NCI-H1092 treated with DMSO at 0.1 percent for 48 hours (cell line): ENCODE results near the gene SIK2.
A peak's percentile ranks its signal among the peaks of the same experiment; 100 is the strongest.
"Not testable (repeated sequence)": the region's sequence is repeated elsewhere in the genome, so short reads cannot be mapped to it uniquely, and the experiment has no call there.

Experiments used
- DNase-seq: peaks from one replicate; lab custom pipeline; 2025; lab: John Stamatoyannopoulos, UW

Gene SIK2

DNA sequence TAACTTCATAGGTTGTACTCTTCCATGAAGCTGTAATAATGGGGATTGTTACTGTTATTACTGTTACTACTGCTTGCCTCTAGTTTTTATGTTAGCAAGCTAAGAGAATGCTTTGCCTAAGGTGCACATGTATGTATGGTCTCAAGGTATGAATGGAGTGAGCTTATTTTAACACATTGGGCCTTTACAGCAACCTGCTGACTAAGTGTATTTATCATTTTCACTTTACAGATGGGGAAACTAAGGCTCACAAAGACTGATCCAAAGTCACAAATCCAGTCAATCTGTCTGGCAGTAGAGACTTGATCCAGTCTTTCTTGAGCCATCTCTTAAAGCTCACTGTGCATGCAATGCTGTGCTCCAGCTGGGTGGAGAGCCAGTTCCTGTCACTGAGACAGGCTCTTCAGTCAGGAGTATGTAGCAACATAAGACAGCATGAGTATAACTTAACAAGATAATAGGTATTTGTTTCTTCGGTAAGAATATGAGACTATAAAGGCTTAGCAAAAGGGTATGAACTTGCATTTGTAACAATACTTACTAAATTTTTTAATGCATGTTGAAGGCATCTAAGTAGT, 97.4 kb downstream of the SIK2 start:
- DNase-seq = no peak

GRCh38 chr11:111700162-111700561, 97.9 kb downstream of the SIK2 start:
- no peak for DNase-seq

GRCh38 chr11:111702623-111703022, 100.4 kb downstream of the SIK2 start:
- no peak for DNase-seq

GRCh38 chr11:111703576-111703975, 101.3 kb downstream of the SIK2 start:
- DNase-seq = no peak

DNA sequence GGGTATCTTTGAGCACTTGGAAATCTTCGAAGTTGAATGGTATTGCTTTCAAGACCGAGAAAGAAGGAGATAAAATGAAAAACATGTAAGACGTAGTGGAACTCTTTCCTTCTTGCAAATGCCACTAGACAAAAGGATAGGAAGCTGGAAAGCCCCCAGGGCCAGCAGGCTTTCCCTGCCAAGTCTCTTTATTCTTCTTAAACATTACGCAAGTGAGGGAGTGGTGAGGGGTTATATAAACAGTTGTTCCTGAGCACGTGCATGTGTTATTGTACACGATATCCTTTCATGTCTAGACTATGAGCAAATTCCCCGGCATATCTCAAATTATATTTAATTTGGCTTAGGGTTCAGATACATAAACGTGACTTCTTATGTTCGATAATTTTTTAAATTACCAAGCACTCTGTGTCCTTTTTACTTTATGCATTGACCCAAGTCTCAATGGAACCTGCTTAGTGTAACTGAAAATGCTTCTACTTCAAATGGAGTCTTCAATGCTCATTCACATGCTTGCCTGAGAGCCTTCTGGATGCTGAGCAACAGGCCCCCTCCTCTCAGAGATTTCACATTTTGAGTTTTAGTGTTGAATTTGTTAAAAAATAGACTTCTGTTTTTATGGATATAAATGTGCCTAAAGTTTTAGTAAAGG, 104.9 kb downstream of the SIK2 start:
- DNase-seq = no peak

DNA sequence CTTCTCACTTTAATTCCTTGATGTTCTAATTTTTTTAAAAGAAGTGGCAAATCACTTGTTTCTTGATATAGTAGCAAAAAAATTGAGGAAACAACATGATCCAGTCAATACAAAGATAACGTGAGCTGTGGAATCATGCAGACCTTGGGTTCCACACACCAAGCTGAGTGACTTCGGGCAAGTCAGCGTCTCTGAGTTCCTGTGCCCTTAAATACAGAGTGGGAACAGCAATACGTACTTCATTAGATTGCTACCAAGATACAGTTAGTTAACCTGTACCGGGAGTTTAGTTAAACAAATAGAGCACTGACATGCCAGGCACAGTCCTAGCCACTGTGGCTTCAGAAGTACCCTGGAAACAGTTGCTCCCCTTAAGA, 105.4 kb downstream of the SIK2 start:
- DNase-seq = no peak

GRCh38 chr11:111714522-111714921, 112.3 kb downstream of the SIK2 start:
- no peak for DNase-seq

DNA sequence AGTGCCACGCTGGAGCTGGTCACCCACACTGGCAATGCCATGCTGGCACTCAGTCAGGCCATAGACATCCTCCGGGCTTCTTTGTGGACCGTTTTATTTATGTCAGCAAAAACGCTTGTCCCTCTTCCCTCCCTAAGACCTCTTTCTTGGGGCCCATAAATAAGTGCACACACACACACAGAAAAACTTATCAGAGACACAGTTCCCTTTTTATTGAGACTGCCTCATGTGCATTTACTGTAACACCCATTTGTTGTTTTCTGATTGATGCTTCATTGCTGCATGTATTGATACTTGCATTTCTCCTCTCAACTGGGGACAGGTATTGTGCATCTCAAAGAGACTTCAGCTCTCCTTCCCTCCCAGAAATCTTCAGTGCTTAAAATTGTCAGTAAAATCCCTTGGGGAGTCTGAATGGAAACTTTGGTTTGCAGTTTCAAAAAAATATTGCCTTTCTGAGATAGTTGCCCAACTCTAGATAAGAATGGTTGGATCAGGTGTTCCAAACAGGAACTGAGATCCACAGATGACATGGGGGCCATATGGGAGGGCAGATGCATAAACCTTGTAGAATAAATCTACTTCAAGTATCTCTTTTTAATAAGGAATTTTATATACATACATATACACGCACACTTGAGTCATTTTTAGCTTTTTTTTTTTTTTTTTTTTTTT, 113.0 kb downstream of the SIK2 start:
- DNase-seq = no peak

DNA sequence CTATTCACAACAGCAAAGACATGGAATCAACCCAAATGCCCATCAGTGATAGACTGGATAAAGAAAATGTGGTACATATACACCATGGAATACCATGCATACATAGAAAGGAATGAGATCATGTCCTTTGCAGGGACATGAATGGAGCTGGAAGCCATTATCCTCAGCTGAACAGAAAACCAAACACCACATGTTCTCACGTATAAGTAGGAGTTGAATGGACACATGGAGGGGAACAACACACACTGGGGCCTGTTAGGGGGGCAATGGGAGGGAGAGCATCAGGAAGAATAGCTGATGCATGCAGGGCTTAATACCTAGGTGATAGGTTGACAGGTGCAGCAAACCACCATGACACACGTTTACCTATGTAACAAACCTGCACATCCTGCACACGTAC, 115.4 kb downstream of the SIK2 start:
- not testable (repeated sequence) for DNase-seq

GRCh38 chr11:111718436-111718835, 116.2 kb downstream of the SIK2 start:
- DNase-seq = no peak

GRCh38 chr11:111718859-111719258, 116.6 kb downstream of the SIK2 start:
- no peak for DNase-seq

DNA sequence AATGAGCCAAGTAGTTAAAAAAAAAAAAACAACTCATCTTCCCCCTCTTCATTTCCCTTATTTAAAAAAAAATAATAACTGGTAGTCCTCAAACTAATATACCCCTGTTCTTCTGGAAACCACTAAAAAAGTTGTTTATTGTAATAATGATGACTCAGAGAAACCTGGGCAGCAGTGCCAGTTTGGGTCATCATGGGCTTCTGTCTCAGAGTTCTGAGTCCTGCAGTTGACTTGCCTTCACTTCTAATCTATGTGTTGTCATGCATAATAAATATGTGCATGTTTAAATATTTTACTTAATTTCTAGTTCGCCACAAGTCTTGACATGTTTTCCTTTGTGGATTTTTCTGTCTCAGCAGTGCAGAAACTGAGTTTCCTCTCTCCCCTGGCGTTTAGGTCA, 117.1 kb downstream of the SIK2 start:
- DNase-seq = no peak

DNA sequence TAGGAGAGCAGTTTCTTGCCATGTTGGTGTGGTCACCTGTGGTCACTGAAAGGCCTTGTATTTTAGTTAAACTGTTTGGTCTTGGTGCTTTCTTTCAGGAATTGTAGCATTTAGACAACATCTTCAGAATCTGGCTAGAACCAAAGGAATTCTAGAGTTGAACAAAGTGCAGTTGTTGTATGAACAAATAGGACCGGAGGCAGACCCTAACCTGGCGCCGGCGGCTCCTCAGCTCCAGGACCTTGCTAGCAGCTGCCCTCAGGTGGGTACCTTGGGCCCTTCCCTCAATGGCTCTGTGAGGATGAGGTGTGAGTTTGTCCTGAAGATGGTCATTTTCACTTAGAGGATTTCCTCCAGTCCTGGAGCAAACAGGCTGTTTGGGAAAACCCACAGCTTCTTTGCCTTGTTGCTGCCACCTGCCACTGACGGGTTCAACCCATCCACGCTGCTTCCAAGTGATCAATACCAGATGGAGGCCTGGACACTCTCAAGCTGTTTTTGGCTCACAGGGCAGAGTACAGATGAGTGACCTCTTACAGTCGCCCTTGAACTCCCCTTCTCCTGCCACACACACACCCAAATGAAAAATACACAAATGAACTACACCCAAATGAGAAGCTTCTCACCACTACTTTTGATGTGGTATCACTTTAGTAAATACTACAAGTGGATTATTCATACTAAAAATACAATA, 118.7 kb downstream of the SIK2 start:
- DNase-seq = no peak

DNA sequence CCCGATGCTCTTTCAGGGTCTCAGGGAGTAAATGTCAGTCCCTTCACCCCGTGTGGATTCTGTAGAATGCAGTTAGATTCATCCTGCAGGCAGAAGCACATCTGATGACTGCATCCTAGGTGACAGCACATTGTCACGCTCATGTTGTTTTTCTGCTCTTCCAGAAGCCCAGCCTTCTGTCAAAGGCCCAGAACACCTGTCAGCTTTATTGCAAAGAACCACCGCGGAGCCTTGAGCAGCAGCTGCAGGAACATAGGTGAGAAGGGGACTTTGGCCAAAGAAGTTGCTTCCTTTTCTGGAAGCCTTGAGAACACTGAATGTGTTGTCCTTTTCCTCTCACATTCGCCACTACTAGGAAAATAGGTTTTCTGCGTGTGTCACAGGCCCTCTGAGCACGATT, 120.3 kb downstream of the SIK2 start:
- DNase-seq = no peak

DNA sequence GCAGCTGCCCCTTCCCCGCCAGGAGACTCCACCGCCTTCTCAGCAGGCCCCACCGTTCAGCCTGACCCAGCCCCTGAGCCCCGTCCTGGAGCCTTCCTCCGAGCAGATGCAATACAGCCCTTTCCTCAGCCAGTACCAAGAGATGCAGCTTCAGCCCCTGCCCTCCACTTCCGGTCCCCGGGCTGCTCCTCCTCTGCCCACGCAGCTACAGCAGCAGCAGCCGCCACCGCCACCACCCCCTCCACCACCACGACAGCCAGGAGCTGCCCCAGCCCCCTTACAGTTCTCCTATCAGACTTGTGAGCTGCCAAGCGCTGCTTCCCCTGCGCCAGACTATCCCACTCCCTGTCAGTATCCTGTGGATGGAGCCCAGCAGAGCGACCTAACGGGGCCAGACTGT, 121.3 kb downstream of the SIK2 start:
- DNase-seq = no peak

DNA sequence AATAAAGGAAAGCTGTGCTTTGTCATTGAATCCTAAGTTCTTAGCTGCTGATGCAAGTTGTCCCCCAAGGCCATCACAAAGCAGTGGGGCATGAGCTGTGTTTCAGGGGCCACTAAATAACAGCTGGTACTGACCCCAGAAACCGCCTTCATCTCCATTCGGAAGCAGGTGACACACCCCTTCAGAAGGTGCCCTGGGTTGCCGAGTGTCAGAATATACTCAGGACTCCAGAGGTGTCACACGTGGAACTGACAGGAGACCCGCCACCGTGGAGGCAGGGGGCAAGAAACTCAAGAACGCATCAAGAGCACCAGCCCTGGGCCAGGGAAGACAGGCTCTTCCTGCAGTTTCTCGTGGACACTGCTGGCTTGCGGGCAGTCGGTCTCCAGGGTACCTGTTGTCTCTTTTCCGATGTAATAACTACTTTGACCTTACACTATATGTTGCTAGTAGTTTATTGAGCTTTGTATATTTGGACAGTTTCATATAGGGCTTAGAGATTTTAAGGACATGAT, 122.4 kb downstream of the SIK2 start:
- DNase-seq = no peak

- no peak for DNase-seq
Measured at GRCh38 chr11:111725621-111726020, 123.4 kb downstream of the SIK2 start.

- no peak for DNase-seq
Measured at GRCh38 chr11:111726301-111726713, 124.1 kb downstream of the SIK2 start.

DNA sequence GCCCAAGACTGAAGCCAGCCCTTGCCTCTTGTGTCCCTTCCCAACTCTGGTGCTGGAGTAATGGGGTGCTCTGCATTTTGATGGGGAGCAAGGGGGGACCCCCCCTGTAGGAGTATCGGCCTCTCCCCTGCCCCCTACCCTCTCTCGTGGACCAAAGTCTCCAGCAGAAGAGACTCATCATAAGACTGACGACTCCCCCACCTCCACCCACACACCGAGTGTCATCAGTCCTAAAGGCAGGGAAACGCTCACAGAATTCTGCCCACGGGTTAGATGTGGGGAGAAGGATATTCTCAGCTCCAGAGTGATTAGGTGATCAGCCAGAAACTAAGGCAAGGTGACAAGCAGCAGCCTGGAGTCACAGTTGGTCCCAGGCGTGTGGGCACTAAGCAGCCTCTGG, 125.2 kb downstream of the SIK2 start:
- no peak for DNase-seq

DNA sequence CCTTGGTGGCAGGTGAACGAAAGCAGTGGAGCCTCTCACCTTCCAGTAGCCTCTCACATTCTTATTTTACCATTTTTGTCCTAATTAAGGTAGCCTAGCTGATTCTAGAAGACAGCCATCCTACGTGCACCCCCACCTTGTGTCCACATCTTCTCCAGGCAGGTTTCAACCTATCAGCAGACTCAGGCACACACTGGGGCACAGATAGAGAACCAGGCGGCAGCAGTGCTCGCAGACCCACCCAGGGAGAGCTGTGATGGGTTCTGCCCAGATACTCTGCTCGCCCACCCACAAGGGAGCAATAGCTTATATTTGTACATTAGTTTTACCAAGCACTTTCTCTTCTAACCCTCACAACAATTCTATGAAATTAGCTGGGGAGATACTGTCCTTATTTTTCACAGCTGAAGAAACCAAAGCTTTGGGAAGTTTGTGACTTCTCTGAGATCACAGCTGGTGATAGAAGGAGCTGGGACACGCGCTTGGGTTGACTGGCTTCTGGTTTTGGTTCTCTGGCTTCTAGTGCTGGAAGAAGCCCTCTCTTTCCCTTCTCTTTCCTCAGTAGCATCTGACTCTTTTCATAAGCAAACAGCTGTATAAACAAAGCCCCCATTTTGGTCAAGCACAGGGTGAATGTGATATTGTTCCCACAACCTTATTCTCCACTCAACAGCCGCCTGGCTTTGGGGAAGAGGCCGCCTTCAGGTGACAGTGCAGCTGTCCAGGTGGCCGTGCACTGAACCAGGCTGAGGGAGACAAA, 127.0 kb downstream of the SIK2 start:
- DNase-seq = peak; percentile 88

- peak; percentile 67 for DNase-seq
Measured at GRCh38 chr11:111729831-111730311, 127.6 kb downstream of the SIK2 start.
